WERI-Rb-1 (cell line): Measurements from ENCODE around the gene COL15A1.

Experiments used
- DNase-seq: peaks from one replicate; pipeline ENCODE4 v3.0.0-alpha.2; 2020
- H3K27ac ChIP-seq: fragments of 250-450 bp; sonication (Bioruptor Pico); 2 replicates; pipeline ENCODE4 v1.5.1; 2020; ENCODE audit warnings: mild to moderate bottlenecking, moderate library complexity
- H3K27me3 ChIP-seq: fragments of 250-450 bp; sonication (Bioruptor Pico); 2 replicates; pipeline ENCODE4 v1.5.1; 2021; ENCODE audit warnings: mild to moderate bottlenecking, low read depth, moderate library complexity; ENCODE audit not compliant: insufficient read depth, severe bottlenecking
- H3K36me3 ChIP-seq: fragments of 250-450 bp; sonication (Bioruptor Pico); 2 replicates; pipeline ENCODE4 v1.5.1; 2020; ENCODE audit warnings: mild to moderate bottlenecking, moderate library complexity
- H3K4me3 ChIP-seq: 2 replicates; pipeline ENCODE4 v1.5.1; 2011; ENCODE audit warnings: low read depth, mild to moderate bottlenecking, control low read depth, low read length
- H3K9me3 ChIP-seq: fragments of 250-450 bp; sonication (Bioruptor Pico); 2 replicates; pipeline ENCODE4 v1.5.1; 2021; ENCODE audit warnings: mild to moderate bottlenecking, moderate library complexity; ENCODE audit not compliant: severe bottlenecking
- CTCF ChIP-seq: IDR thresholded peaks from 2 replicates; pipeline ENCODE4 v1.5.1; 2011; ENCODE audit warnings: low read depth, mild to moderate bottlenecking, control low read depth, inconsistent platforms, low read length

Gene COL15A1

GRCh38 chr9:99075246-99075912 is 131.7 kb downstream of the COL15A1 start:
- TF ChIP-seq CTCF = no peak
- DNase-seq = no peak
- no peaks in the 10 kb centered on the region for H3K9me3 ChIP-seq
- no peaks in the 10 kb centered on the region for H3K27me3 ChIP-seq
- H3K27ac ChIP-seq = no peak overlapping the region
- no peak overlapping the region for H3K4me3 ChIP-seq
- H3K36me3 ChIP-seq = no peaks in the 10 kb centered on the region

GRCh38 chr9:99076030-99076429 is 132.3 kb downstream of the COL15A1 start:
- Histone ChIP-seq H3K9me3 (no peaks in the 10 kb centered on the region), H3K27me3 (no peaks in the 10 kb centered on the region), H3K4me3 (no peak overlapping the region), H3K27ac (no peak overlapping the region), H3K36me3 (no peaks in the 10 kb centered on the region)
- no peak for DNase-seq
- no peak for TF ChIP-seq CTCF

- no peak for DNase-seq
- no peak for TF ChIP-seq CTCF
- Histone ChIP-seq H3K9me3 (no peaks in the 10 kb centered on the region), H3K27ac (no peak overlapping the region), H3K27me3 (no peaks in the 10 kb centered on the region), H3K4me3 (no peak overlapping the region), H3K36me3 (no peaks in the 10 kb centered on the region)
Measured at GRCh38 chr9:99076483-99077171, 132.9 kb downstream of the COL15A1 start.

- no peak for TF ChIP-seq CTCF
- Histone ChIP-seq H3K27ac (no peak overlapping the region), H3K4me3 (no peak overlapping the region), H3K27me3 (no peaks in the 10 kb centered on the region), H3K9me3 (no peaks in the 10 kb centered on the region), H3K36me3 (no peaks in the 10 kb centered on the region)
- DNase-seq = no peak
Measured at GRCh38 chr9:99078717-99079116, 135.0 kb downstream of the COL15A1 start.

- no peak for TF ChIP-seq CTCF
- H3K9me3 ChIP-seq = no peaks in the 10 kb centered on the region
- H3K27me3 ChIP-seq = no peaks in the 10 kb centered on the region
- H3K27ac ChIP-seq = no peak overlapping the region
- no peaks in the 10 kb centered on the region for H3K36me3 ChIP-seq
- DNase-seq = no peak
- no peak overlapping the region for H3K4me3 ChIP-seq
Measured at GRCh38 chr9:99079542-99079941, 135.8 kb downstream of the COL15A1 start.
